ENCODE results near the gene HYAL1.

DNA sequence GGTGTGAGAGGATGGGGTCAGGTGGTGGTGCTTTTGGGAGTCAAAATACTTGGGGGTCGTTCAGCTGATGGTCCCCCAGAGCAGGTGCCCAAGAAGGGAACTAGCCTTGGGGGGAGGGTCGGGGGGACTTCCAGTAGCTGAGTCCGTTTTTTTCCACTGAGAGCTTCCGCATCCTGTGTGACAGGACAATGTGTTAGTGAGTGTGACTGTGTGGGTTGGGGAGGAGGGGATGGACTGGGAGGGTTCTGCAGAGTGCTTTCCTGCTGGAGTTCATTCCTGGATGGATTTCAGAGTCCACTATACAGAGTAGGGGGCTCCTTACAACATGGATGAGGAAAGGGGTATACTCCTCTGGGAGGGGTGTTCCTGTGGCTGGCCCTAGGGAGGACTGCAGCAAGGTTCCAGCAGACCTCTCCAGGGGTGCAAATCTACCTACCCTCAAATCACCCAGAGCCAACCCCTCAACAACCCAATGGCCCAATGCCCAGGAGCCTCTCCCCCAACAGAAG, 19.8 kb upstream of the HYAL1 start:
- TF ChIP-seq, protein P1, sequence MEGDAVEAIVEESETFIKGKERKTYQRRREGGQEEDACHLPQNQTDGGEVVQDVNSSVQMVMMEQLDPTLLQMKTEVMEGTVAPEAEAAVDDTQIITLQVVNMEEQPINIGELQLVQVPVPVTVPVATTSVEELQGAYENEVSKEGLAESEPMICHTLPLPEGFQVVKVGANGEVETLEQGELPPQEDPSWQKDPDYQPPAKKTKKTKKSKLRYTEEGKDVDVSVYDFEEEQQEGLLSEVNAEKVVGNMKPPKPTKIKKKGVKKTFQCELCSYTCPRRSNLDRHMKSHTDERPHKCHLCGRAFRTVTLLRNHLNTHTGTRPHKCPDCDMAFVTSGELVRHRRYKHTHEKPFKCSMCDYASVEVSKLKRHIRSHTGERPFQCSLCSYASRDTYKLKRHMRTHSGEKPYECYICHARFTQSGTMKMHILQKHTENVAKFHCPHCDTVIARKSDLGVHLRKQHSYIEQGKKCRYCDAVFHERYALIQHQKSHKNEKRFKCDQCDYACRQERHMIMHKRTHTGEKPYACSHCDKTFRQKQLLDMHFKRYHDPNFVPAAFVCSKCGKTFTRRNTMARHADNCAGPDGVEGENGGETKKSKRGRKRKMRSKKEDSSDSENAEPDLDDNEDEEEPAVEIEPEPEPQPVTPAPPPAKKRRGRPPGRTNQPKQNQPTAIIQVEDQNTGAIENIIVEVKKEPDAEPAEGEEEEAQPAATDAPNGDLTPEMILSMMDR (IDR thresholded peaks at IDR 0.05), result no peak
- no peak for TF ChIP-seq BHLHE40 (IDR thresholded peaks at IDR 0.05; ENCODE audit: low read depth, low read length)
- TF ChIP-seq, protein P2, sequence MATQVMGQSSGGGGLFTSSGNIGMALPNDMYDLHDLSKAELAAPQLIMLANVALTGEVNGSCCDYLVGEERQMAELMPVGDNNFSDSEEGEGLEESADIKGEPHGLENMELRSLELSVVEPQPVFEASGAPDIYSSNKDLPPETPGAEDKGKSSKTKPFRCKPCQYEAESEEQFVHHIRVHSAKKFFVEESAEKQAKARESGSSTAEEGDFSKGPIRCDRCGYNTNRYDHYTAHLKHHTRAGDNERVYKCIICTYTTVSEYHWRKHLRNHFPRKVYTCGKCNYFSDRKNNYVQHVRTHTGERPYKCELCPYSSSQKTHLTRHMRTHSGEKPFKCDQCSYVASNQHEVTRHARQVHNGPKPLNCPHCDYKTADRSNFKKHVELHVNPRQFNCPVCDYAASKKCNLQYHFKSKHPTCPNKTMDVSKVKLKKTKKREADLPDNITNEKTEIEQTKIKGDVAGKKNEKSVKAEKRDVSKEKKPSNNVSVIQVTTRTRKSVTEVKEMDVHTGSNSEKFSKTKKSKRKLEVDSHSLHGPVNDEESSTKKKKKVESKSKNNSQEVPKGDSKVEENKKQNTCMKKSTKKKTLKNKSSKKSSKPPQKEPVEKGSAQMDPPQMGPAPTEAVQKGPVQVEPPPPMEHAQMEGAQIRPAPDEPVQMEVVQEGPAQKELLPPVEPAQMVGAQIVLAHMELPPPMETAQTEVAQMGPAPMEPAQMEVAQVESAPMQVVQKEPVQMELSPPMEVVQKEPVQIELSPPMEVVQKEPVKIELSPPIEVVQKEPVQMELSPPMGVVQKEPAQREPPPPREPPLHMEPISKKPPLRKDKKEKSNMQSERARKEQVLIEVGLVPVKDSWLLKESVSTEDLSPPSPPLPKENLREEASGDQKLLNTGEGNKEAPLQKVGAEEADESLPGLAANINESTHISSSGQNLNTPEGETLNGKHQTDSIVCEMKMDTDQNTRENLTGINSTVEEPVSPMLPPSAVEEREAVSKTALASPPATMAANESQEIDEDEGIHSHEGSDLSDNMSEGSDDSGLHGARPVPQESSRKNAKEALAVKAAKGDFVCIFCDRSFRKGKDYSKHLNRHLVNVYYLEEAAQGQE (IDR thresholded peaks at IDR 0.05), result no peak
